Measurements from ENCODE around the gene CDKN2A. TPM values are rescaled to one million over a fixed set of nuclear protein-coding genes. Genes with fewer than 3 reads are reported as not detected.
"Not testable (repeated sequence)": the region's sequence is repeated elsewhere in the genome, so short reads cannot be mapped to it uniquely, and the experiment has no call there.

The CDKN2A gene
- total RNA-seq, 2 experiments from 2014 or later = 16.9 to 34.1 TPM

- H3K36me3 Mint-ChIP-seq = peaks cover 22% of the 10 kb centered on the region
- ATAC-seq = no peak
- H3K4me1 Mint-ChIP-seq = peaks cover 34% of the 10 kb centered on the region
- CTCF ChIA-PET = interaction anchor here (1.0 to 5.9 kb wide), 6 partner anchors 8 to 157 kb away, joined by 3 to 37 read pairs (median 4); partner anchors contain the start of genes CDKN2A, CDKN2B and CDKN2B-AS1
- H3K4me3 Mint-ChIP-seq = peak overlapping the region; percentile 18
- H3K27me3 Mint-ChIP-seq = peaks cover 96% of the 10 kb centered on the region
- peaks cover 4% of the 10 kb centered on the region for H3K9me3 Mint-ChIP-seq (ENCODE audit: low read depth)
- peak overlapping the region; percentile 10 for H3K27ac Mint-ChIP-seq
- no peak for DNase-seq
Observed at GRCh38 chr9:21969011-21969940, 24.9 kb downstream of the CDKN2A start.

GRCh38 chr9:21968331-21969010 lies 25.7 kb downstream of the CDKN2A start:
- Mint-ChIP-seq H3K4me3 (peak overlapping the region; percentile 18), H3K27ac (peak overlapping the region; percentile 10), H3K36me3 (peaks cover 23% of the 10 kb centered on the region), H3K9me3 (ENCODE audit: low read depth) (peaks cover 4% of the 10 kb centered on the region), H3K27me3 (peaks cover 96% of the 10 kb centered on the region), H3K4me1 (peaks cover 32% of the 10 kb centered on the region)
- DNase-seq = no peak
- no peak for ATAC-seq
- CTCF ChIA-PET = interaction anchor here (0.6 to 5.9 kb wide), 7 partner anchors 9 to 151 kb away, joined by 3 to 37 read pairs (median 3); partner anchors contain the start of genes CDKN2A, CDKN2B and CDKN2B-AS1

GRCh38 chr9:21967702-21968101 lies 26.5 kb downstream of the CDKN2A start:
- H3K27me3 Mint-ChIP-seq = peaks cover 98% of the 10 kb centered on the region
- DNase-seq = no peak
- peaks cover 32% of the 10 kb centered on the region for H3K4me1 Mint-ChIP-seq
- peaks cover 4% of the 10 kb centered on the region for H3K9me3 Mint-ChIP-seq (ENCODE audit: low read depth)
- CTCF ChIA-PET = interaction anchor here (0.6 to 5.9 kb wide), 6 partner anchors 10 to 154 kb away, joined by 3 to 37 read pairs (median 4); partner anchors contain the start of gene CDKN2B
- ATAC-seq = no peak
- peaks cover 24% of the 10 kb centered on the region for H3K36me3 Mint-ChIP-seq
- no peak overlapping the region for H3K27ac Mint-ChIP-seq
- no peak overlapping the region for H3K4me3 Mint-ChIP-seq

GRCh38 chr9:21967169-21967568 lies 27.0 kb downstream of the CDKN2A start:
- H3K27ac Mint-ChIP-seq = no peak overlapping the region
- CTCF ChIA-PET = interaction anchor here (0.9 to 5.9 kb wide), 4 partner anchors 10 to 154 kb away, joined by 3 to 37 read pairs (median 4); partner anchors contain the start of gene CDKN2B

GRCh38 chr9:21966140-21966851 lies 27.9 kb downstream of the CDKN2A start:
- H3K4me1 Mint-ChIP-seq = peaks cover 32% of the 10 kb centered on the region
- H3K36me3 Mint-ChIP-seq = peaks cover 24% of the 10 kb centered on the region
- peaks cover 95% of the 10 kb centered on the region for H3K27me3 Mint-ChIP-seq
- no peak overlapping the region for H3K4me3 Mint-ChIP-seq
- no peak for DNase-seq
- H3K27ac Mint-ChIP-seq = no peak overlapping the region
- CTCF ChIA-PET = interaction anchor here (1.0 to 1.2 kb wide), 3 partner anchors 9 to 152 kb away, joined by 3 to 6 read pairs (median 6); partner anchors contain the start of gene CDKN2B
- no peak for ATAC-seq
- H3K9me3 Mint-ChIP-seq (ENCODE audit: low read depth) = peaks cover 4% of the 10 kb centered on the region

More at GRCh38 chr9:21967169-21967568, 27.0 kb downstream of the CDKN2A start:
- Mint-ChIP-seq H3K36me3 (peaks cover 24% of the 10 kb centered on the region), H3K9me3 (ENCODE audit: low read depth) (peaks cover 4% of the 10 kb centered on the region), H3K27me3 (peaks cover 97% of the 10 kb centered on the region), H3K4me3 (no peak overlapping the region), H3K4me1 (peaks cover 32% of the 10 kb centered on the region)
- no peak for DNase-seq
- ATAC-seq = no peak

GRCh38 chr9:21965401-21965951 lies 28.7 kb downstream of the CDKN2A start:
- Mint-ChIP-seq H3K9me3 (ENCODE audit: low read depth) (peaks cover 4% of the 10 kb centered on the region), H3K27me3 (peaks cover 92% of the 10 kb centered on the region), H3K4me3 (peak overlapping the region; percentile 52), H3K4me1 (peaks cover 31% of the 10 kb centered on the region), H3K27ac (peak overlapping the region; percentile 12), H3K36me3 (peaks cover 21% of the 10 kb centered on the region)
- CTCF ChIA-PET = interaction anchor here (1.0 to 1.2 kb wide), 3 partner anchors 10 to 152 kb away, joined by 3 to 6 read pairs (median 6); partner anchors contain the start of gene CDKN2B
- DNase-seq (peak; percentile 73), ATAC-seq (peak; percentile 73)

- peaks cover 91% of the 10 kb centered on the region for H3K27me3 Mint-ChIP-seq
- peak; percentile 67 for ATAC-seq
- peaks cover 4% of the 10 kb centered on the region for H3K9me3 Mint-ChIP-seq (ENCODE audit: low read depth)
- peak; percentile 68 for DNase-seq
- H3K4me3 Mint-ChIP-seq = peak overlapping the region; percentile 52
- peak overlapping the region; percentile 12 for H3K27ac Mint-ChIP-seq
- CTCF ChIA-PET = interaction anchor here (0.7 to 1.0 kb wide), 3 partner anchors 44 to 152 kb away, joined by 4 to 6 read pairs (median 4); partner anchors contain the start of gene CDKN2B
- H3K36me3 Mint-ChIP-seq = peaks cover 16% of the 10 kb centered on the region
- H3K4me1 Mint-ChIP-seq = peaks cover 30% of the 10 kb centered on the region
Observed at GRCh38 chr9:21964925-21965385, 29.2 kb downstream of the CDKN2A start.

- Mint-ChIP-seq H3K36me3 (peaks cover 3% of the 10 kb centered on the region), H3K27me3 (peaks cover 61% of the 10 kb centered on the region), H3K9me3 (ENCODE audit: low read depth) (no peaks in the 10 kb centered on the region), H3K4me3 (no peak overlapping the region), H3K27ac (no peak overlapping the region), H3K4me1 (peaks cover 17% of the 10 kb centered on the region)
- CTCF ChIA-PET = interaction anchor here (0.9 to 2.0 kb wide), 3 partner anchors 148 to 283 kb away, joined by 3 to 6 read pairs (median 4); no protein-coding TSS in a partner anchor
- DNase-seq (no peak), ATAC-seq (no peak)
Observed at GRCh38 chr9:21961569-21961968, 32.6 kb downstream of the CDKN2A start.

GRCh38 chr9:21959268-21959667 lies 34.9 kb downstream of the CDKN2A start:
- H3K27ac Mint-ChIP-seq; DNase-seq; H3K9me3 Mint-ChIP-seq (ENCODE audit: low read depth); H3K36me3 Mint-ChIP-seq; H3K4me1 Mint-ChIP-seq; H3K4me3 Mint-ChIP-seq; CTCF ChIA-PET; ATAC-seq: not testable (repeated sequence)
- H3K27me3 Mint-ChIP-seq = peaks cover 45% of the 10 kb centered on the region

- CTCF ChIA-PET = interaction anchor here (1.0 kb wide), 1 partner anchor 50 kb away, joined by 3 read pairs; the partner anchor contains the start of gene CDKN2B
- no peak for ATAC-seq
- no peak overlapping the region for H3K4me3 Mint-ChIP-seq
Observed at GRCh38 chr9:21958833-21959232, 35.4 kb downstream of the CDKN2A start.

GRCh38 chr9:21945606-21946005 lies 48.6 kb downstream of the CDKN2A start:
- Mint-ChIP-seq H3K36me3 (no peaks in the 10 kb centered on the region), H3K27ac (no peak overlapping the region), H3K4me3 (no peak overlapping the region), H3K9me3 (ENCODE audit: low read depth) (peaks cover 4% of the 10 kb centered on the region), H3K27me3 (peaks cover 25% of the 10 kb centered on the region), H3K4me1 (no peaks in the 10 kb centered on the region)
- DNase-seq (no peak), ATAC-seq (no peak)
- CTCF ChIA-PET = no interaction called here

More at GRCh38 chr9:21958833-21959232, 35.4 kb downstream of the CDKN2A start:
- Mint-ChIP-seq H3K36me3 (peaks cover 3% of the 10 kb centered on the region), H3K9me3 (ENCODE audit: low read depth) (no peaks in the 10 kb centered on the region), H3K4me1 (no peaks in the 10 kb centered on the region), H3K27me3 (peaks cover 43% of the 10 kb centered on the region), H3K27ac (no peak overlapping the region)
- no peak for DNase-seq

- Mint-ChIP-seq H3K27ac (no peak overlapping the region), H3K4me3 (no peak overlapping the region), H3K9me3 (ENCODE audit: low read depth) (peaks cover 4% of the 10 kb centered on the region), H3K4me1 (no peaks in the 10 kb centered on the region), H3K27me3 (peaks cover 25% of the 10 kb centered on the region), H3K36me3 (no peaks in the 10 kb centered on the region)
- CTCF ChIA-PET = no interaction called here
- ATAC-seq (no peak), DNase-seq (no peak)
Observed at GRCh38 chr9:21943464-21943863, 50.7 kb downstream of the CDKN2A start.
